Thyroid gland (tissue), 4 donors: ENCODE measurements around the gene CLN6. TPM values are rescaled to one million over a fixed set of nuclear protein-coding genes. Genes with fewer than 3 reads are reported as not detected.
"Not testable (repeated sequence)": the region's sequence is repeated elsewhere in the genome, so short reads cannot be mapped to it uniquely, and the experiment has no call there.

ENCODE experiments used
- DNase-seq, 2 donors: peaks; one replicate each; pipeline ENCODE4 v3.0.0-alpha.2; 2019
- H3K27ac ChIP-seq, 3 donors: fragments of 200-600 bp; sonication (generic); 1 replicate in 2 of 3; 2 replicates in 1 of 3; pipeline ENCODE4 v1.5.1; 2016 to 2019; ENCODE audit warnings: mild to moderate bottlenecking in 1 of 3, moderate library complexity in 1 of 3
- H3K27me3 ChIP-seq: fragments of 200-600 bp; sonication (generic); one replicate; pipeline ENCODE4 v1.5.1; 2019
- H3K36me3 ChIP-seq, 2 donors: fragments of 200-600 bp; sonication (generic); one replicate each; pipeline ENCODE4 v1.5.1; 2016 to 2019
- H3K4me1 ChIP-seq, 2 donors: fragments of 200-600 bp; sonication (generic); one replicate each; pipeline ENCODE4 v1.5.1; 2017 to 2019
- H3K4me3 ChIP-seq, 3 donors: fragments of 200-600 bp; sonication (generic); replicated peaks in 1 of 3; 1 replicate in 2 of 3; 2 replicates in 1 of 3; pipeline ENCODE4 v1.5.1; 2016; ENCODE audit warnings: mild to moderate bottlenecking in 1 of 3
- H3K9me3 ChIP-seq: fragments of 200-600 bp; sonication (generic); one replicate; pipeline ENCODE4 v1.5.1; 2017
- POLR2A ChIP-seq, 2 donors: fragments of 450-650 bp; IDR thresholded peaks; one replicate each; pipeline ENCODE4 v1.6.1; 2017; ENCODE audit warnings: antibody characterized with exemption in 2 of 2, mild to moderate bottlenecking in 2 of 2, moderate library complexity in 1 of 2
- WGBS, 2 donors: methylation state at CpG; one replicate each; pipeline ENCODE4 v1.1.5; 2017; 5-methylcytosine and 5-hydroxymethylcytosine counted together
- intact Hi-C: fragments of 100-400 bp; cut with DNase I; formaldehyde crosslinking; loops from one replicate; pipeline ENCODE4 v1.15.1; 2023
- total RNA-seq, 4 donors: library from RNA; depleted of rRNA; stranded (reverse); fragments of >200 nt; gene quantifications; one replicate each; pipeline ENCODE4 v1.2.3, GENCODE V29; 2016
- TF ChIP-seq, protein P1 (sequence below), 6 experiments: fragments of 200-600 bp in 3 of 6; fragments of 450-650 bp in 3 of 6; sonication (generic) in 3 of 6; IDR thresholded peaks; one replicate each; pipeline ENCODE4 v1.5.1; 2016 to 2019; ENCODE audit warnings: antibody characterized with exemption in 6 of 6, mild to moderate bottlenecking in 2 of 6, inconsistent platforms in 1 of 6, moderate library complexity in 1 of 6

CLN6 gene
- total RNA-seq, 4 donors from 2014 or later = 24.8 to 34.3 (median 32.4) TPM

DNA sequence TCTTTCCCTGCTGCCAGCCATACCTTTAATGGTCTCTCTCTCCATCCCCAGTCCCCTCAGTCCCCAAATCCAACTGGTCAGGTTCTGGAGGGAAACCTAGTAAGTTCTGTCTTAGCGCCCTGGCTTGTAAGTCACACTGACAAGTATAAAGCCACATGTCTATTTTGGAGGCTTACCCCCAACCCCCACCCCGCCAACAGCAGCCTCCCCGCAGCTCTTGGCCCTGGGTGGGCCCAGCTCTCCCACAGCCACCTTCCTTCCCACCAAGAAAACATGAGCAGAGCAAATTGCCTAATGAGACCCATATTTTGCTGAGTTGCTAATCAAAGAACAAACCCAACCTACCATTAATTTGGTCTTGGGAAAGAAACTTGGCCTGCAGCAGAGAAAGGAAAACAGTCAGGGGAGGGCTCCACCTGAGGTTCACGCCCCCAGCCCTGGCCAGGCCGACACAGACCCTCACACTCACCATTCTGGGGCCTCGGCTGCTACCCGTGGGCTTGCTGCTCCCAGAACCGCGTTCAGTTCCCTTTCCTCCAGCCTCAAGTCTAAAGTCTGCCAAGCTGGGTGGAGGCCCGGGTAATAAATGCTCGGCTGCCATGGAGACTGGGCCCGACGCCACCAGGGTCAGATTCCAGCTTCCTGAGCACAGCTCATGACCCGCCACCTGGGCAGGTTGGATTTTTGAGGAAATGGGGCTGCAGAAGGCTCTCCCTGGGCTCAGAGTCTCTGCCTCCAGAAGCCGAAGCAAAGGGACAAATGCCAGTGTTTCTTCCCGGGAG lies 24.6 kb downstream of the CLN6 start, which contains the start of gene CALML4:
CALML4 (minus strand) TSS at position 557 of the 782 bp plus-strand sequence; CDS start at position 472, 85 bp downstream.
- peak within 1 kb of the TSS in 1 of 3 donors; percentile 19 for H3K27ac ChIP-seq
- intact Hi-C loops = no loop called here
- TF ChIP-seq, protein P1, sequence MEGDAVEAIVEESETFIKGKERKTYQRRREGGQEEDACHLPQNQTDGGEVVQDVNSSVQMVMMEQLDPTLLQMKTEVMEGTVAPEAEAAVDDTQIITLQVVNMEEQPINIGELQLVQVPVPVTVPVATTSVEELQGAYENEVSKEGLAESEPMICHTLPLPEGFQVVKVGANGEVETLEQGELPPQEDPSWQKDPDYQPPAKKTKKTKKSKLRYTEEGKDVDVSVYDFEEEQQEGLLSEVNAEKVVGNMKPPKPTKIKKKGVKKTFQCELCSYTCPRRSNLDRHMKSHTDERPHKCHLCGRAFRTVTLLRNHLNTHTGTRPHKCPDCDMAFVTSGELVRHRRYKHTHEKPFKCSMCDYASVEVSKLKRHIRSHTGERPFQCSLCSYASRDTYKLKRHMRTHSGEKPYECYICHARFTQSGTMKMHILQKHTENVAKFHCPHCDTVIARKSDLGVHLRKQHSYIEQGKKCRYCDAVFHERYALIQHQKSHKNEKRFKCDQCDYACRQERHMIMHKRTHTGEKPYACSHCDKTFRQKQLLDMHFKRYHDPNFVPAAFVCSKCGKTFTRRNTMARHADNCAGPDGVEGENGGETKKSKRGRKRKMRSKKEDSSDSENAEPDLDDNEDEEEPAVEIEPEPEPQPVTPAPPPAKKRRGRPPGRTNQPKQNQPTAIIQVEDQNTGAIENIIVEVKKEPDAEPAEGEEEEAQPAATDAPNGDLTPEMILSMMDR (IDR thresholded peaks at IDR 0.05) = no peak
- H3K4me3 ChIP-seq = no peak within 1 kb of the TSS
- peaks cover 8 to 21% of the 10 kb centered on the region in 2 donors for H3K4me1 ChIP-seq
- WGBS, 2 donors = 32 to 33% methylated on average over 15 to 16 of the region's 16 CpGs
- no peaks in the 10 kb centered on the region for H3K27me3 ChIP-seq
- peak; percentile 63 to 77 for DNase-seq
- no peaks in the 10 kb centered on the region for H3K36me3 ChIP-seq
- no peaks in the 10 kb centered on the region for H3K9me3 ChIP-seq

DNA sequence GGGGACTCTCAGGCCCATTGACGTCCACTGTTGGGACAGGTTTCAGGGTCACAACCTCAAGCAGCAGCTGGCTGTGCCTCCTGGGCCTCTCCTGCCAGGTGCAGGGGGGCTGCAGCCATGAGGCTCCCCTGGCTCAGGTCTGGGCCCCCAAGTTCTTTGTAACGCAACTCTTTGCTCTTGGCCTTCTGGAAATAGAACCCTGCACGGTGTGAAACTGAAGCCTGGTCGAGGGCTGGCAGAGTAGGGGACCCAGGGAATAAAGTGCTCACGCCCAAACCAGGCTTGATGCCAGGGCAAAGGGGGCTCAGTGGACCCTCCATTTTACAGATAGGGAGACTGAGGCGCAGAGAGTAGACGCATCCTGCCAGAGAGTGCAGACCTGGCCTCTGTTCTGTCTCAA lies 25.2 kb downstream of the CLN6 start:
- Histone ChIP-seq H3K36me3 (no peaks in the 10 kb centered on the region), H3K27me3 (no peaks in the 10 kb centered on the region), H3K27ac (no peak overlapping the region), H3K4me1 (peaks cover 8 to 23% of the 10 kb centered on the region in 2 donors), H3K9me3 (no peaks in the 10 kb centered on the region), H3K4me3 (no peak overlapping the region)
- 91 to 98% methylated on average over 6 of the region's 7 CpGs for WGBS, 2 donors
- TF ChIP-seq, protein P1 (IDR thresholded peaks at IDR 0.05) = no peak
- no peak for TF ChIP-seq POLR2A (IDR thresholded peaks at IDR 0.05)
- intact Hi-C loops = no loop called here
- no peak for DNase-seq

DNA sequence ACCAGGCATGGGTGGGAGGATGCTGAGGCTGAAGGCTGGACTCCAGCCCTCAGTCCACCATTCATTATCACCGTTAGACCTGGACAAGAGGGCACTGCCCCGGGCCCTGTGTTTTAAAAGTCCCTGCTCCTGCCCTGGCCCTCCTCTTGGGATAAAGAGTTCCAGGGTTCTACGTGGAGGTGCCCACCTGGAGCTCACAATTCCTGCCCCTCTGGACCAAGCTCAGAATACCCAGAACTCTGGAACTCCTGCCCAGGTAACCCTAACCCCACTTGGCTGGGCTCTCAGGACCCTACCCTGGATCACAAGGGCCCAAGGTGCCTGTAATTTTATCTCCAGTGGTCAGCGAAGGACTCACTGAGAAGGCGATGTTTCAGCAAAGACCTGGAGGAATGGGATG lies 25.6 kb downstream of the CLN6 start:
- Histone ChIP-seq H3K36me3 (no peaks in the 10 kb centered on the region), H3K9me3 (no peaks in the 10 kb centered on the region), H3K4me1 (peaks cover 8 to 23% of the 10 kb centered on the region in 2 donors), H3K27me3 (no peaks in the 10 kb centered on the region), H3K27ac (no peak overlapping the region), H3K4me3 (no peak overlapping the region)
- intact Hi-C loops = no loop called here
- DNase-seq = no peak
- TF ChIP-seq, protein P1 (IDR thresholded peaks at IDR 0.05) = no peak
- TF ChIP-seq POLR2A (IDR thresholded peaks at IDR 0.05) = no peak
- 60 to 100% methylated on average over 1 to 5 of the region's 5 CpGs for WGBS, 2 donors

DNA sequence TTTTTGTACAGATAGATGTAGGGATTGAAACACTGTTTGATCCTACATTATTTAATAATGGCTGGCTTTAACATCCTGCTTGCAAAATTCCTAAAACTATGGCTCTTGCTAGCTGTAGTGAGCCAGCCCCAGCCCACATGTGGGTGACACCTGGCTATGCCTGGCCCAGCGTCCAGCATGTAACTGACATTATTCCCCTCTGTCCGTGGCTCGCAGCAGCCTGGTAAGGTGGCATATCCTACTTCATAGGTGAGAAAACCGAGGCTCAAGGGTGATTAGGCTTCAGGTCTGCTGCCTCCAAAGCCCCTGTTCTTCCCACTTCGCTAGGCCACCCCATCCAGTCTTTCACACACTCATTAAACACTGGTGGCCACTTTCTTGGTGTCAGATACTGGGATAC lies 26.0 kb downstream of the CLN6 start:
- Histone ChIP-seq H3K9me3 (no peaks in the 10 kb centered on the region), H3K4me3 (no peak overlapping the region), H3K27me3 (no peaks in the 10 kb centered on the region), H3K27ac (no peak overlapping the region), H3K36me3 (no peaks in the 10 kb centered on the region), H3K4me1 (peaks cover 8 to 23% of the 10 kb centered on the region in 2 donors)
- intact Hi-C loops = no loop called here
- 97 to 99% methylated on average over 5 of the region's 5 CpGs for WGBS, 2 donors
- DNase-seq = no peak
- no peak for TF ChIP-seq POLR2A (IDR thresholded peaks at IDR 0.05)

DNA sequence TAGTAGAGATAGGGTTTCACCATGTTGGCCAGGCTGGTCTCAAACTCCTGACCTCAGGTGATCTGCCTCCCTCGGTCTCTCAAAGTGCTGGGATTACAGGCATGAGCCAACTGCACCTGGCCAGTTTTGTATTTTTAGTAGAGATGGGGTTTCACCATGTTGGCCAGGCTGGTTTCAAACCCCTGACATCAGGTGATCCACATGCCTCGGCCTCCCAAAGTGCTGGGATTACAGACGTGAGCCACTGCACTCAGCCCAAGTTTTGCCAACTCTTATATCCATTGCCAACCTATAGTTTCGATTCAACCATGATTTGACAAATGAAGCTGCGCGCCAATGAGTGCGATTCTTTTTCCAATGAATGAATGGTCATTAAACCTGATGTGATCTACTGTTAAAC lies 26.5 kb downstream of the CLN6 start:
- 95 to 98% methylated on average over 7 of the region's 7 CpGs for WGBS, 2 donors
- H3K4me1 ChIP-seq = peaks cover 8 to 23% of the 10 kb centered on the region in 2 donors
- H3K27me3 ChIP-seq, DNase-seq, H3K36me3 ChIP-seq, H3K4me3 ChIP-seq, H3K27ac ChIP-seq, intact Hi-C loops, H3K9me3 ChIP-seq: not testable (repeated sequence)

DNA sequence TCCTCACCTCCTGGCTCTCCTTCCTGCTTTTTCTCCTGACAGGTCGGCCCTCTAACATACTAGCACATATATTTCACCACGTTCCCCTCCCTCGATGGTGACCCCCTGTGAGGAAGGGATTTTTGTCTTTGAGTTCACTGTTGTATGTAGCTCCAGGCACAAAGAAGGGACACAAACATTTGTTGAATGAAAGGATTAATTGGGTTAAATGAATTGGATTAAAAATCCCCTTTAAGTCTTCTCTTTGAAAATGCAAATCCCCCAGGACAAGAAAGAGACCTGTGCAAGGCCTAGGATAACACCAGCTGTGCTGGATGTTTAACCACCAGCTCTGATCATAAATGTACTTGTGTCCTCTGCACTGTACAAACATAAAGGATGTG lies 27.7 kb downstream of the CLN6 start:
- TF ChIP-seq, protein P1 (IDR thresholded peaks at IDR 0.05) = no peak
- no peak for TF ChIP-seq POLR2A (IDR thresholded peaks at IDR 0.05)
- Histone ChIP-seq H3K4me3 (no peak overlapping the region), H3K36me3 (no peaks in the 10 kb centered on the region), H3K4me1 (peaks cover 8 to 23% of the 10 kb centered on the region in 2 donors), H3K27ac (no peak overlapping the region), H3K27me3 (no peaks in the 10 kb centered on the region), H3K9me3 (no peaks in the 10 kb centered on the region)
- DNase-seq = no peak
- intact Hi-C loops = no loop called here
- 45 to 58% methylated on average over 3 of the region's 3 CpGs for WGBS, 2 donors
